ENCODE measurements around the gene GNG14.
"Not testable (repeated sequence)": the region's sequence is repeated elsewhere in the genome, so short reads cannot be mapped to it uniquely, and the experiment has no call there.

Gene GNG14

DNA sequence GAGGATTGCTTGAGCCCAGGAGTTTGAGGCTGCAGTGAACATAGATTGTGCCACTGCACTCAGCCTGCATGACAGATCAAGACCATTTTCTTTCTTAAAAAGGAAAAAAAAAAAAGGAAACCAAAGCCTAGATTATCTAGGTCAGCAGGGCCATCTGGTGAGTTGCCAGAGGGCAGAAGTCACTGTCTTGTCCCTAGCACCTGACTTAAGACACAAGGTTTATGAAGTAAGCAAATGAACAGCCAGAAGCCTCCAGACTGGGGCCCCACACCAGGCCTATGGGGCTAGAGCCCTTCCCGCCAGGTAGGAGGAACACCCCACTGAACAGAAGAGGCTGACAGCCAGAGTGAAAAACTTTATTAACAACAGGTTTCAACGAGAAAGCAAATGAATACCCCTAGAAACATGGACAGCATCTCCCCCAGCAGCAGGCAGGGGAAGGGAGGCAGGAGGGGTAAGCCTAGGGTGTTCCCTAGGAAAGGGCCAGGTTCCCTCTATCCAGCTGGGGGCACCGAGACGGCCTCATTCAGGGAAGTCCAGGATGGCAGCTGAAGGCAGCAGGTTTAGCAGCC, 20.0 kb upstream of the GNG14 start:
- DNase-seq, result no peak

DNA sequence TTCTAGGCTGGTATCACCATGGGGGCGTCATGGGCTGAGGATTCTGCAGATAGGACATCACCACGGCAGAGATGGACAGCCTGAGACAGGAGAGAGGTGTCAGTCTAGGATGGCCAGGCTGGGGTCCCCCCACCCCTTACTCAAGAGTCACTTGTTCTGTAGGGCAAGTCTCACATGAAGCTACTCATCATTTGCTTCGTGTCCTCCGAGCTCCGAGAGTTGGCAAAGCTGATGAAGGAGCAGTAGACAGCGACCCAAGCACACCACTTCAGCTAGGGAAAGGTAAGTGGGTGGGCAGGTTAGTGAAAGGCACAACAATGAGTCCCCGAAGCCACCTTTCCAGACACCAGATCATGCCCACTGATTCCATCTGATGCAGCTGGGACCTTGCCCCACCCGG, 19.5 kb upstream of the GNG14 start:
- no peak for DNase-seq

DNA sequence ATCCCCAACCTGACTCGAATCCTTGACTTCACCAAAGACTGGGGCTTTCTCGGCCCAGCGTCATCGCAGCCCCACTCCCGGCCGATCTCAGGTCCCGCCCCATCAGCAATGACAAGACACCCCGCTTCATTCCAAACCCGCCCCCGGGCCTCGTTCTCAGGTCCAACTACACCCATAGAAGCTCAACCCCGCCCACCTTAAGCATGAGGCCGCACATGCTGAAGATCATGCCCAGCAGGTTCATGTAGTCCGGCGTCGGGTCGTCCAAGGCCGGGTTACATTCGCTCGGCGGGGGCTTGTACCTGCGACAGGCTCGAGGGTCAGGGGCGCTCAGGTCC, 18.9 kb upstream of the GNG14 start:
- peak; percentile 68 to 76 for DNase-seq

DNA sequence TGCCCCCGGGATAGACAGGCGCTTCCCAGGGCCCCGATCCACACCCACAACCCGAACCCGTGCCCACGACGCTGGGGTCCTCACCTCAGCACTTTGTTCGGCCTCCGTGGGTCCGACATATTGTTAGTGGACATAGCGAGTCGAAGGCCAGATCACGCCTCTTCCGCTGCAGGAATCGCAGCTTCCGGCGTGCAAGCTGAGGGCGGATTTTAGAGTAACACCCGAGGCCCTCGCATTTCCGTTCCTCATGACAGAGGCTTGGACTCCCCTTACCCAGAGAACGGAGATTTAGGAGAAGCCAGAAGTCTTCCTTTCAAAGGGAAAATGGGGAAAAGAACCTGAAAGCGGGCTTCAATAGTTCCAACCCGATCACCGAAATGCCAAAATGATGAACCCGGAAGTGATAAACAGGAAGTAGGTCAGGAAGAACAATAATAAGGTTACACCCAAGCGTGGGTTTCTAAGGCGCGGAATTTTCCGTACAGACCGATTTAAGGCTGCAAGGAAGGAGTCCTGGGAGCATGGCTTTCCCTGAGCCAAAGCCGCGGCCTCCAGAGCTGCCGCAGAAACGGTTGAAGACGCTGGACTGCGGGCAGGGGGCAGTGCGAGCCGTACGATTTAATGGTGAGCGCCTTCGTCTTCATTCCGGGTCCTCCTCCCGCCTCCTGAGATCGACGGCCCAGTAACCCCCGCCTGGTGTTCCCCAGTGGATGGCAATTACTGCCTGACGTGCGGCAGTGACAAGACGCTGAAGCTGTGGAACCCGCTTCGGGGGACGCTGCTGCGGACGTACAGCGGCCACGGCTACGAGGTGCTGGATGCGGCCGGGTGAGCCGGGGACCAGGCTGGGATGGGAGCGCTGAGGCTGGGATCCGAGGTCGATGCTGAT, 18.3 kb upstream of the GNG14 start:
- DNase-seq, result peak; percentile 75 to 80

DNA sequence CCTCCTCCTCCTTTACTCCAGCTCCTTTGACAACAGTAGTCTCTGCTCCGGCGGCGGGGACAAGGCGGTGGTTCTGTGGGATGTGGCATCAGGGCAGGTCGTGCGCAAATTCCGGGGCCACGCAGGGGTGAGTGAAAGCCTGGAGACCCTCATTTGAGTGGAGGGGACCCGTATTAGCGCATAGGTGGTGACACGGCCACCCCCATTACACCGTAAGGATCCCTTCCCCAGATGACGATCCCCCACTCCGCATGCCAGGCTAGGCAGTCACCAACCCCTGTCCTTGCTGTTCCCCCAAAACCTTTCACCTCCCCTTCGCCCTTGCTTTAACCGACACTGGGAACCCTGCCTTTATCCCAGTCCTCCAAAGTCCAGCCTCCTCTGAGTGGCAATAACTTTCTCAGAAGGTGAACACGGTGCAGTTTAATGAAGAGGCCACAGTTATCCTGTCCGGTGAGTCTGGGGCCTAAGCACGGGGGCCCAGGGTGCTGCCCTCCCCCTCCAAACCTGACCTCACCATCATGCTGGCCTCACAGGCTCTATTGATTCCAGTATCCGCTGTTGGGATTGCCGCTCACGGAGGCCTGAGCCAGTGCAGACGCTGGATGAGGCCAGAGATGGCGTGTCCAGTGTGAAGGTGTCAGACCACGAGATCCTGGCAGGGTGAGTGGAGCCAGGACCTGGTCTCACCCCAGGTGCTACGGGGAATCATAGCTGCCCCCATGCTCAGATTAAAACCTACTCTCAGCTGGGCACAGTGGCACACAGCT, 17.5 kb upstream of the GNG14 start:
- DNase-seq, result no peak

DNA sequence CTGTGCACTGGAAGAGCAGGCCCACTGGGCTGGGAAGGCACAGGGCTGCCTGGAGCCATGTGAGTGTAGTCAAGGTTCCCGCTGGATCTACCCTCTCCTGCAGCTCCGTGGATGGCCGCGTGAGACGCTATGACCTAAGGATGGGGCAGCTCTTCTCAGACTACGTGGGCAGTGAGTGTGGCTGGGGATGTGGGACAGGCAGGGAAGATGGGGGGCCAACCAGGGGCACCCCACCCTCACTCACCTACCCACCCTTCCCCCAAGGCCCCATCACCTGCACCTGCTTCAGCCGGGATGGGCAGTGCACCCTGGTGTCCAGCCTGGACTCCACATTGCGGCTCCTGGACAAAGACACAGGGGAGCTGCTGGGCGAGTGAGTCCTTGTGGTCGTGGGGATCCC, 15.1 kb upstream of the GNG14 start:
- no peak for DNase-seq

DNA sequence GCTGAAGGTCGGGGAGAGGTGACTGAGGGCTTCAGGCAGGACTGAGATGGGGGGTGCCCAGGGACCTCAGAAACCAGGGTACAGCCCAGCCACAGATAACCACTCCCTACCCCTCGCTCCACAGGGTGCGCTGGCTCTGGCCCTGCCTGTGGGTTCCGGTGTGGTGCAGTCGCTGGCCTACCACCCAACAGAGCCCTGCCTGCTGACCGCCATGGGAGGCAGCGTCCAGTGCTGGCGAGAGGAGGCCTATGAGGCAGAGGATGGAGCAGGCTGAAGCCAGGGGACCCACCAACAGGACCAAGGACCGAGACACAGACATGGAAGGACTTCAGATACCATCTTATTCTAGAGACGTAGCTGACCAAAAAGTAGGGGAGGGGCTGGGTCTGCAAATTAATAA, 12.4 kb upstream of the GNG14 start:
- no peak for DNase-seq

DNA sequence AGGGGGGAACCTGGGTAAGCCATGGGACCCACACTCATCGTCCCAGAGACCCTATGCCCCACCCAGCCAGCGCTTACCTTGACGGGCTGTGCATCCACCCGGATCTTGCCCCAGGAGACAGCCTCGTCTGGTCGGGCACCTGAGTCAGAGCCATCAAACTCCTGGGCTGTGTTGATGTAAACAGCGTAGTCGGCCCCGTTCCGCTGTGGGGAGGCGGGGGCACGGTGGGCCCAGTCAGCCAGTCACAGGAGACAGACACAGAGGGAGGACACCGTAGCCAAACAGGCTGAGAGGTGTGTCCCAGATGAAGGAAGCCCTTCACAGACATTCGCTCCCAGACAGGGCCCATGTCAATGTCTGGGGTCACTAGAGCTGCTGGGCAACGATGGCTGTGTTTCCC, 11.9 kb upstream of the GNG14 start:
- DNase-seq, result no peak

DNA sequence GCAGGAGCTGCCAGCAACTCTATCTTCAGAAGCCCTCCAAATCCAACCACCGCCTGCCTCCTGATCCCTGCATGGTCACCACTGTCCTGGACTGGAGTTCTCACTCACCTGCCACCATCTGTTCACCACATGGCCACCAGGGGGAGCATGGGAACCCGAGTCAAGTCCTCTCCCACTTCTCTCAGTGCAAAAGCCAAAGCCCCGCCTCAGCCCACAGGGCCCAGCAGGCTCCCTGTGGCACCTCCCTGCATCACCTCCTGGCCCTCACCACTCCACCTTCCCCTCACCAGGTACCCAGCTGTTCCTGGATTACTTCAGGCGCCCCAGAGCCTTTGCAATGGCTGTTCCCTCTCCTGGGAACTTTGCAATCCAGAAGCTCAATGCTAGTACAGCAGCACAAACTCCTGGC, 11.4 kb upstream of the GNG14 start:
- DNase-seq, result peak; percentile 95

DNA sequence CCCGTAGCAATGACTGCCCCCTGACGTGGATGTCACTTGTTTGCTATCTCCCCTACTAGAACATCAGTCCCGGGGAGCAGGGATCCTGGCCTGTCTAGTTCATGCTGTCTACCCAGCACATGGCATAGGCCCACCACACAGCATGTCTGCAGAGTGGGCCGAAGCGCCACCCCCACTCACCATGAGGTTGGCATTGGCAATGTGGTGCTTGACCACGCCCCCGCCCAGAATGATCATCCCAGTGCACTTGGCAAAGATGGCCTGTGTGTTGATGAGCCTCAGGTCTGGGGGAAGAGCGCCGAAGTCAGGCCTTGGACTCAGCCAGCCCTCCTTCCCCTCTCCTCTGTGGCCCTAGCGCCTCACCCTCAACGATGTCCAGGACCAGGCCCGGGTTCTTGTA, 10.9 kb upstream of the GNG14 start:
- DNase-seq, result no peak

DNA sequence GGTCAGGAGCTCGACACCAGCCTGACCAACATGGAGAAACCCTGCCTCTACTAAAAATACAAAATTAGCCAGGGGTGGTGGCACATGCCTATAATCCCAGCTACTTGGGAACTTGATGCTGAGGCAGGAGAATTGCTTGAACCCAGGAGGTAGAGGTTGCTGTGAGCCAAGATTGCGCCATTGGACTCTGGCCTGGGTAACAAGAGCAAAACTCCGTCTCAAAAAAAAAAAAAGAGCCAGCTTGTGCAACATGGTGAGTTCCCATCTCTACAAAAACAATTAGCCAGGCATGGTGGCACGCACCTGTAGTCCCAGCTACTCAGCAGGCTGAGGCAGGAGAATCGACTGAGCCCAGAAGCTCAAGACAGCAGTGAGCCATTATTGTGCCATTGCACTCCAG, 9.8 kb upstream of the GNG14 start:
- not testable (repeated sequence) for DNase-seq

DNA sequence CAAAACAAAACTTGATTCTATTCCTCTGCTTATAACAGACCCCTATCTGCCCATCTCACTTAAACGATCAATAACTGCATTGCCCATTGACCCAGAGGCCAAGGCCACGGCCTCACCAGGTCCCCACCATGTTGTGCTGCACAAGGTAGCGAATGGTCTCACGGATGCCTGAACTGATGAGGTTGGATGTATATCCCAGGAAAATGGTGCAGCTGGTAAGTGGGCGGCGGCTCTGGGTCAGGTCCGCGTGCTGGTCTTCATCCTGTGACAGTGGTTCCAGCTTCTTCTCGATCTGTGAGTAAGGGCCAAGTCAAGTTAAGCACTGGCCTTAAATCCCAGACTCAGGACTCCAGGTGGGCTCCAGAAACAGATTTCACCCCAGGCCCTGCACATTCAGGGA, 7.8 kb upstream of the GNG14 start:
- no peak for DNase-seq

DNA sequence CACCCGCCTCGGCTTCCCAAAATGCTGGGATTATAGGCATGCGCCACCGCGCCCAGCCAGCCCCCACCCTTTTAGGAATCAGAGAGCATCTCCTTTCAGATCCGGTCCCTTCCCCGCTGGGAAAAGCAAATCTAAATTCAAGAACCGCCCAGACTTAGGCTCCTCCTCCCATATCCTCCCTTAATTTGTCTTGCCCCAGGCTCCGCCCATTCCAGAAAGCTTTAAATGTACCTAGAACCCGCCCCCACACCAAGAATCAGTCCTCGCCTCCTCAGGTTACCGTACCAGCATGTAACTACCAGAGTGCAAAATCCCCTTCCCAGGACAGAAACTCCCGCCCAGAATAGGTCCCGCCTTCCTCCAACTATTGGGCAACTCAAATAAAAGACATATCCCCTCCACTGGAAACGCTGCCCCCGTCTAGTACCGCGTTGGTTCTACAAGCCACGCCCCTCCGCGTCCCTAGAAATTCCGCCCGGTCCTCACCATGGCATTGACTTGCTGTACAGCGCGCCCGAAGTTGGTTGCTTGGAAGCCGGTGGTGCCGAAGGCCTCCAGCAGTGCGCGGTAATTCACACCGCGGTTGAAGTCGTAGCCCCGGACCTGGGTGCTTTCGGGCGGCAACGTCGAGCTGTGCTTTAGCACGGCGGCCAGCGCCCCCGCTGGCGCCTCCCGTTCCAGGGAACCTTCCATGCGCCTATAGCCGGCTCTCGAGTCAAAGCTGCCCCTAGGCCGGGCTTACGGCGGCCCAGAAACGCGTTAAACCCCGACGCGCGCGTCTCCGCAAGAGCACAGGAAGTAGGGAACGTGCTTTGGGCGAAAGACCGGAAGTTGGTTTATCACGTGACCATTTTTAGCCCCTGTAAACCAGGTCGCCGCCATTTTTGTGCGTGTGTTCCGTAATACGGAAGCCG, 6.5 kb upstream of the GNG14 start, which contains the start of gene DHPS:
DHPS (minus strand) TSS at position 807 of the 914 bp plus-strand sequence; CDS start at position 693, 114 bp downstream.
- DNase-seq, result peak; percentile 89 to 90

DNA sequence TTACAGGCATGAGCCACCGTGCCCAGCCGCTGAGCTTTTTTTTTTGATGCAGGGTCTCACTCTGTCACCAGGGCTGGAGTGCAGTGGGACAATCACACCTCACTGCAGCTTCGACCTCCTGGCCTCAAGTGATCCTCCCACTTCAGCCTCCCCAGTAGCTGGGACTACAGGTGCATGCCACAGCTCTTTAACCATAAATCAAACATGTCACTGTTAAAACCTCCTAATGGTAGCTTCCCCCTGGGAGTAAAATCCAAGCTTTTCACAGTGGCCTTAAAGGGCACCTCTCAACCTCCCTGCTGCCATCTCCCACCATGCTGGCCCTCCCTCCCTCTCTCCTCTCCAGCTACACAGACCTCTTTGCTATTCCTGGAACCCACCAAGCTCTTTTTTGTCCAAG, 2.0 kb upstream of the GNG14 start:
- DNase-seq, result no peak

DNA sequence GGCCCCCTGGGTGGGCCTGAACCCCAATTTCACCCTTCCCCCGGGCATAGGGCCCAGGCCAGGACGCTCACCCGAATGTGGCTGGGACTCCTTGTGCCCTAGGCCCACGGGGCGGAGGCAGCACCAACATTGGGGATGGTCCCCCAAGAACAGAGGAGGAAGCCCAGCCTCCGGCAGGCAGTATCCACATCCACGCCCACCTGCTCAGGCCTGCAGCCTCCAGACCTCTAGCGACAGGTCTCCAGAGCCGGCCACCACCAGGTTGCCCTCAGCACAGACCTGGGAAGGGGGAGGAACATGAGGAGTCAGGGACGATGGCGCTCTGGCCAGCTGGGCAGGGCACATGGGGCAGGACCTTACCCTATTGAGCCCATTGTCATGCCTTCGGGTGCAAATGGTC, 1.2 kb downstream of the GNG14 start:
- no peak for DNase-seq

DNA sequence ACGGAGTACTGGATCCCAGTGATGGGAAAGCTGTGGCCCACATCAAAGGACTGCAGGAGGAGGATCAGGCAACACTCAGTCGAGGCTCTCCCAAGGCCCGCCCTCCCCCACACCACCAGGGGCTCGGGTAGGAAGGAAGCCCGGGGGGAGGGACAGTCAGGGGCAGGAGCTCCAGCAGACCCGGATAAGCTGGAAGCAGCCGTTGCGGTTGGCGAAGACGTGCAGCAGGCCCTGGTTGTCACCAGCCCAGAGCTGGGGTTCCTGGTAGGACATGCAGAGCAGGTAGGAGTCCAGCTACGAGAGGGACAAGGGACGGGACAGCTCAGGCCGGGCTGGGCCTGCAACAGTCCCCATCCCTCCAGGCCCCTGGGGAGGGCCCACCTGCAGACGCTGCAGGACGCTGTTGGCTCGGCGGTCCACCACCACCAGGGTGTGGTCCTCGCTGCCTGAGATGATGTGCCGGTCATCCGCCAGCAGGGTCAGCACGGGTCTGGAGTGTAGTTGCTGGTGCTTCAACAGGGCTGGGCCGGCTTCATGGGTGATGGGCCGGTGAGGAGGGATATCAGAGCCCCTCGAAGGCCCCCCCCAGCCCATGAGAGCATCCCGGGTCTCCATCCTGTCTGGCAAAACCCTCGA, 1.9 kb downstream of the GNG14 start:
- no peak for DNase-seq

DNA sequence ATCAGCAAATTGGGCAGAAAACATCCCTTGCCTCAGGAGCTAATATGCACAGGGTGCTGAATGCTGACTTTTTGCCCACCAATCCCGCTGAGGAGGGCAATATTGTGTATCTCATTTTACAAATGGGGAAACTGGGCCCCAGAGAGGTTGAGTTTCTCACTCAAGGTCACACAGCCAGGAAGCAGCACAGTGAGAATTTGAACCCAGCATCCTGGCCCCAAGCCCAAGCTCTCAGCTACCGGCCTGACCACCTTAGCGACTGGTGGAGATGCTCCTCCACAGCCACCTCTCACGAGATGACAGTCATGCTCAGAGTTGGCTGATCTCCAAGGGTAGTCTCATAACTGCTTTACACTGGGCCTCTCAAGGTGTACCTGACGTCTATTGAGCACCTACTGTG, 5.2 kb downstream of the GNG14 start:
- DNase-seq, result no peak

DNA sequence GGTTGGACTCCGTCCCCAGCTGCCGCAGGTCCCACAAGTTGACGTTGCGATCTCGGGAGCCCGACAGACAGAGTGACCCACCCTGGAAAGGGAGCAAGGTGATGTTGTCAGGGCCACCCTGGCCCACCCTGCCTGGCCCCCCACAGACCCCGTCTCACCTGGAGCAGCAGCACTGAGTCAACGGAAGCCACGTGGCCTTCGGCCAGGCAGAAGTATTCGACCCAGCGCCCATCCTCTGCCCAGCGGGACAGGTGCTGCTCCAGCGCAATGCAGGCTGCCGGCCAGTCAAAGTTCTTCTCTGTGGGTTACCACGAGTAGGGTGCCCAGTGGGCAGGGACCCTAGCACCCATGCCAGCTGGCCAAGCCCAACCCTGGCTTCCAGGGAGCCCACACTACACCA, 6.8 kb downstream of the GNG14 start:
- no peak for DNase-seq

DNA sequence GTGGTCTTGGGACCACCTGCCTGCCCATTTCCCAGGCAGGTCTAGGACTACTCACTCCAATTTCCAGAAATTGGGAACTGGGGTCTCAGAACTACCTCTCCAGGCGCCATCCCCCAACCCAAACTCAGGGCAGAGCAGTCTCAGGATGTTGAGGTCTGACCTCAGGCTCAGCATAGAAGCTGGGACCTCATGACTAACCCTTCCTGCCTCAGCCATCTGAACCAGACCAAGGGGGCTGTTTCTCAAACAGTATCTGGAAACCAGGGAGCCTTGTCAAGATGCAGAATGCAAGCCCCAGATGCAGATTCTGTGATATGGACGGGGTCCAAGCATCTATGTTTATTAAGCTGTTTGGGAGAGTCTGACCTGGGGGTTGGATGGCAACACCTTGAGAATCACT, 7.3 kb downstream of the GNG14 start:
- DNase-seq, result no peak

DNA sequence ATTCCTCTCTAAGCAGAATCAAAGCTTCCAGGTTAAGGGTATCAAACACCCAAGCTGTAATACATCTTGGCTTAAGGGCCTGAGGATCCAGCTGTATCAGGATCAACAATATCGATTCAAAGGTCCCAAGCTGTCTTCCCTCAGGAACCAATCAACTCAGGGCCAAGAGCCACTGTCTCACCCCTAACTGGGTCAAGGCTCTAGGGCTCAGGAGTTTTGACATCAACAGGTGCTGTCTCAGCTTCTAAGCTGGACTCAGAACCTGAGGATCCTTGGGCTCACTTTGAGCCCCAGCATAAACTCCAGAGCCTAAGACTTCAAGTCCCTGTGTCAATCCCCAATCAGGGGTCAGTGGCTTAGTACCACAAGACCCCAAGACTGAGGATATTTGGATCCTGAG, 7.7 kb downstream of the GNG14 start:
- no peak for DNase-seq

DNA sequence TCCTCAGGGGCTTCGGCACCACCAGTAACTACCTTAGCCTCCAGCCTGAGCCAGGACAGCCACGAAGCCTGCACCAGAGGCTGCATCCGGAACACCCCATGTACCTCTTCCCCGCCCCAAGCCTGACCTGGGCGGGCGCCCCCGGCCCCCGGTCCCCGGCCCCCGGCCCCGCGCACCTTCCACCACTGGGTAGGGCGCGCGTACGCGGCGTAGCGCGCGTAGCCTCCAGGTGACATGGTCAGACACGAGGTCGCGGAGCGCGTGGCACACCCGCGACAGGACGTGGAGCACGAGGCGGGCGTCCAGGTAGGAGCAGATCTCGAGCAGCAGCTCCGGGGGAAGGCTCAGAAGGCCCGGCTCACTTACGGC, 8.2 kb downstream of the GNG14 start:
- peak in 1 of 2 donors; percentile 42 for DNase-seq
